ENCODE results near the gene ACTR1B.

DNA sequence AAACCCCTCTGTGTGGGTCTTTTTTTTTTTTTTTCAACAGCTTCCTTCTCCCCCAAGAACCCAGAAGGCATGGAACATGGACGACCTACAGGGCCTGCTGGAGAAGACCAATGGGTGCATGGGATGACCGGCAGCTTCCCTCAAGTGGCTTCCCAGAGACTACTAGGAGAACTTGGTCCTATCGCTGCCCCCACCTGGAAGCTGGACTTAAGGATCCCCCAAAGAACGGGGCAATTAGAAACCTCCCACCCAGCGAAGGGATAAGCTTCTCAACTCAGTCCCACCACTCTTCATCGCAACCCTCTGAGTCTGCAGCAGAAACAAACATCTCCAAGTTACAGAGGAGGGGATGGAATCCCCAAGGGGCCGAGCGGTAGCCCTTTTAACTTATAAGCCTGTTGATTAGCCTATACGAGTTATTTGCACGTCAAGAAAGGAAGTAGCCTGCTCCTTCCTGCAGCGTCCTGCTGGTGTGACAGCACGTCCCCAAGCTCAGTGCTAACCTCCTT, 1.4 kb downstream of the ACTR1B start:
- TF ChIP-seq POLR2AphosphoS5 (IDR thresholded peaks at IDR 0.05) (no peak), POLR2A (IDR thresholded peaks at IDR 0.05) (no peak), EP300 (IDR thresholded peaks at IDR 0.05) (no peak)
- TF ChIP-seq, protein P1, sequence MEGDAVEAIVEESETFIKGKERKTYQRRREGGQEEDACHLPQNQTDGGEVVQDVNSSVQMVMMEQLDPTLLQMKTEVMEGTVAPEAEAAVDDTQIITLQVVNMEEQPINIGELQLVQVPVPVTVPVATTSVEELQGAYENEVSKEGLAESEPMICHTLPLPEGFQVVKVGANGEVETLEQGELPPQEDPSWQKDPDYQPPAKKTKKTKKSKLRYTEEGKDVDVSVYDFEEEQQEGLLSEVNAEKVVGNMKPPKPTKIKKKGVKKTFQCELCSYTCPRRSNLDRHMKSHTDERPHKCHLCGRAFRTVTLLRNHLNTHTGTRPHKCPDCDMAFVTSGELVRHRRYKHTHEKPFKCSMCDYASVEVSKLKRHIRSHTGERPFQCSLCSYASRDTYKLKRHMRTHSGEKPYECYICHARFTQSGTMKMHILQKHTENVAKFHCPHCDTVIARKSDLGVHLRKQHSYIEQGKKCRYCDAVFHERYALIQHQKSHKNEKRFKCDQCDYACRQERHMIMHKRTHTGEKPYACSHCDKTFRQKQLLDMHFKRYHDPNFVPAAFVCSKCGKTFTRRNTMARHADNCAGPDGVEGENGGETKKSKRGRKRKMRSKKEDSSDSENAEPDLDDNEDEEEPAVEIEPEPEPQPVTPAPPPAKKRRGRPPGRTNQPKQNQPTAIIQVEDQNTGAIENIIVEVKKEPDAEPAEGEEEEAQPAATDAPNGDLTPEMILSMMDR (IDR thresholded peaks at IDR 0.05): no peak

All from gastroesophageal sphincter (tissue), 3 donors.